ENCODE data around the gene UTP4. TPM values are rescaled to one million over a fixed set of nuclear protein-coding genes. Genes with fewer than 3 reads are reported as not detected.

Gene UTP4
- total RNA-seq, 1 experiment from 2014 or later: 61.7 TPM

DNA sequence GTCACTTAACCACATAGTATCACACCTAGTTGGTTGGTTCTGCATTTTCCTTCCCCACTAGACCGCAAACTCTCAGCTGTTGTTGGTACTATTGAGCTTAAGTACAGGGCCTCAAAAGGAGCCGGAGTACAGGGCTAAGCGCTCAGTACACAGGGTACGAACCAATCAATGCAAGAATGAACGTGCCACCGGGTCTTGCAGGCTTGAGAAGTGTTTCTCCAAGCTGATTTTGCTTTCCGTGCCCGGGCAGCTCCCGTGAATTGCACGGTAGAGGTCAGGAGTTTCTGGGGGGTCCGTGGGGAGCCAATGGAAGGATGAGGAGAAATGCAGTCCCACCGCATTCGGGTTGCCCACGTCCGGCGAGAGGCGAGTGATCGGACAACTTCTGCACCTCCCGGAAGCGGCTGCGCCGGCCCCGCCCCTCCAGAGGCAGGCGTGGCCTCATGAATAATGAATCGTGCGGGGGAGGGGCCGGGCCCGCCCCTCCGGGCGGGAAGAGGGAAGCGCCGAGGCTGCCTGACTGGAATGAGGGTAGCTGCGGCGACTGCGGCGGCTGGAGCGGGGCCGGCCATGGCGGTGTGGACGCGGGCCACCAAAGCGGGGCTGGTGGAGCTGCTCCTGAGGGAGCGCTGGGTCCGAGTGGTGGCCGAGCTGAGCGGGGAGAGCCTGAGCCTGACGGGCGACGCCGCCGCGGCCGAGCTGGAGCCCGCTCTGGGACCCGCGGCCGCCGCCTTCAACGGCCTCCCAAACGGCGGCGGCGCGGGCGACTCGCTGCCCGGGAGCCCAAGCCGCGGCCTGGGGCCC lies 54.4 kb downstream of the UTP4 start, which contains the start of gene SNTB2:
Gene SNTB2 (plus strand): TSS at position 523 of the 804 bp plus-strand sequence. CDS start 3 bp downstream, at position 526.
- Histone ChIP-seq H3K36me3 (ENCODE audit: control insufficient read depth, insufficient read depth, low read length) (no peaks in the 10 kb centered on the region), H3K27ac (ENCODE audit: low read length) (peak within 1 kb of the TSS; percentile 84), H3K9me3 (ENCODE audit: control insufficient read depth, insufficient read depth, low read depth, low read length) (no peaks in the 10 kb centered on the region), H3K27me3 (ENCODE audit: control insufficient read depth, insufficient read depth, low read length) (no peaks in the 10 kb centered on the region), H3K4me1 (ENCODE audit: control insufficient read depth, insufficient read depth, low read length) (peaks cover 33% of the 10 kb centered on the region), H3K4me3 (ENCODE audit: low read depth in 2 of 2, low read length in 2 of 2) (peak within 1 kb of the TSS; percentile 71 to 77)
- ATAC-seq (peak; percentile 97), DNase-seq (ENCODE audit: low read depth, low spot score) (no peak)
- ChIA-PET POLR2A (interaction anchor here (0.6 kb wide), 1 partner anchor 86 kb away, joined by 10 read pairs; no protein-coding TSS in a partner anchor), CTCF (no interaction called here)
- TF ChIP-seq, protein P1, sequence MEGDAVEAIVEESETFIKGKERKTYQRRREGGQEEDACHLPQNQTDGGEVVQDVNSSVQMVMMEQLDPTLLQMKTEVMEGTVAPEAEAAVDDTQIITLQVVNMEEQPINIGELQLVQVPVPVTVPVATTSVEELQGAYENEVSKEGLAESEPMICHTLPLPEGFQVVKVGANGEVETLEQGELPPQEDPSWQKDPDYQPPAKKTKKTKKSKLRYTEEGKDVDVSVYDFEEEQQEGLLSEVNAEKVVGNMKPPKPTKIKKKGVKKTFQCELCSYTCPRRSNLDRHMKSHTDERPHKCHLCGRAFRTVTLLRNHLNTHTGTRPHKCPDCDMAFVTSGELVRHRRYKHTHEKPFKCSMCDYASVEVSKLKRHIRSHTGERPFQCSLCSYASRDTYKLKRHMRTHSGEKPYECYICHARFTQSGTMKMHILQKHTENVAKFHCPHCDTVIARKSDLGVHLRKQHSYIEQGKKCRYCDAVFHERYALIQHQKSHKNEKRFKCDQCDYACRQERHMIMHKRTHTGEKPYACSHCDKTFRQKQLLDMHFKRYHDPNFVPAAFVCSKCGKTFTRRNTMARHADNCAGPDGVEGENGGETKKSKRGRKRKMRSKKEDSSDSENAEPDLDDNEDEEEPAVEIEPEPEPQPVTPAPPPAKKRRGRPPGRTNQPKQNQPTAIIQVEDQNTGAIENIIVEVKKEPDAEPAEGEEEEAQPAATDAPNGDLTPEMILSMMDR (IDR thresholded peaks at IDR 0.05): no peak
- TF ChIP-seq SIN3A (IDR thresholded peaks at IDR 0.05; ENCODE audit: borderline replicate concordance, insufficient read depth, low read depth, low read length) (peak; percentile 65; the same call in 1 of the 2 replicates), POLR2AphosphoS5 (IDR thresholded peaks at IDR 0.05; ENCODE audit: low read depth, low read length) (peak; percentile 87)
- no TSS peak for BruUV-seq (replicated peaks)
- in situ Hi-C loops (cut with HindIII; ENCODE audit: low pct_unique_long_range_greater_than_20kb, low sequenced_read_pairs): no loop called here
- intact Hi-C loops (cut with micrococcal nuclease; ENCODE audit: unreplicated experiment): no loop called here

DNA sequence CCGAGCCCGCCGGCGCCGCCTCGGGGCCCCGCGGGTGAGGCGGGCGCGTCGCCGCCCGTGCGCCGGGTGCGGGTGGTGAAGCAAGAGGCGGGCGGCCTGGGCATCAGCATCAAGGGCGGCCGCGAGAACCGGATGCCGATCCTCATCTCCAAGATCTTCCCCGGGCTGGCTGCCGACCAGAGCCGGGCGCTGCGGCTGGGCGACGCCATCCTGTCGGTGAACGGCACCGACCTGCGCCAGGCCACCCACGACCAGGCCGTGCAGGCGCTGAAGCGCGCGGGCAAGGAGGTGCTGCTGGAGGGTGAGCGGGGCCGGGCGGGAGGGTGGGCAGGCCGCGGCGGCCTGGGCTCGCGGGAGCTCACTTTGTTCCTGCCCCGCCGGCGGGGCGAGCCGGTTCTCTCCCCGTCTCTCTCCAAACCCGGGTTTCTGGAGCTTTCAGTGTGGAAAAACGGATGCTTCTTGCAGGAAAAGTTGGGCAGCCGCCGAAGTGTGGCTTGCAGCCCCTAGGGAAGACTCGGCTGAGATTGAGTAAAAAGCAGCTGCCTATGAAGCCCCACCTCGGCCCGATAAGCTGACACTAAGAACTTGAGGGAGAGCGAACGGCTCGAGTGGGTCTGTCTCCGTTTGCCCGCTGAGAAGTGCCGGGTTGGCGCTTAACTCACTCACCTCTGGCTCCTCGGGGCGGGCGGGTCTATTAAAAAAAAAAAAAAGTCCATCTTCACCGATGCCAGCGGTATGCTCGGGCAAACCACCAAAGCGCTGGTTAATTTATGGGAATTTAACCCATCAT lies 55.2 kb downstream of the UTP4 start:
- in situ Hi-C loops (cut with HindIII; ENCODE audit: low pct_unique_long_range_greater_than_20kb, low sequenced_read_pairs): no loop called here
- ATAC-seq (peak; percentile 62), DNase-seq (ENCODE audit: low read depth, low spot score) (no peak)
- no TSS peak for BruUV-seq (replicated peaks)
- POLR2A ChIA-PET: interaction anchor here (0.6 to 0.7 kb wide), 3 partner anchors 86 to 194 kb away, joined by 3 to 10 read pairs (median 6); no protein-coding TSS in a partner anchor
- peaks cover 35% of the 10 kb centered on the region for H3K4me1 ChIP-seq (ENCODE audit: control insufficient read depth, insufficient read depth, low read length)
- intact Hi-C loops (cut with micrococcal nuclease; ENCODE audit: unreplicated experiment): no loop called here
- no peaks in the 10 kb centered on the region for H3K36me3 ChIP-seq (ENCODE audit: control insufficient read depth, insufficient read depth, low read length)
- CTCF ChIA-PET: no interaction called here
- H3K27me3 ChIP-seq (ENCODE audit: control insufficient read depth, insufficient read depth, low read length): no peaks in the 10 kb centered on the region
- TF ChIP-seq TCF7L2 (IDR thresholded peaks at IDR 0.05; ENCODE audit: low read depth, low read length): 0 out of 2 replicates have a peak, but pooled peaks have one; percentile 30
- TF ChIP-seq, protein P2, sequence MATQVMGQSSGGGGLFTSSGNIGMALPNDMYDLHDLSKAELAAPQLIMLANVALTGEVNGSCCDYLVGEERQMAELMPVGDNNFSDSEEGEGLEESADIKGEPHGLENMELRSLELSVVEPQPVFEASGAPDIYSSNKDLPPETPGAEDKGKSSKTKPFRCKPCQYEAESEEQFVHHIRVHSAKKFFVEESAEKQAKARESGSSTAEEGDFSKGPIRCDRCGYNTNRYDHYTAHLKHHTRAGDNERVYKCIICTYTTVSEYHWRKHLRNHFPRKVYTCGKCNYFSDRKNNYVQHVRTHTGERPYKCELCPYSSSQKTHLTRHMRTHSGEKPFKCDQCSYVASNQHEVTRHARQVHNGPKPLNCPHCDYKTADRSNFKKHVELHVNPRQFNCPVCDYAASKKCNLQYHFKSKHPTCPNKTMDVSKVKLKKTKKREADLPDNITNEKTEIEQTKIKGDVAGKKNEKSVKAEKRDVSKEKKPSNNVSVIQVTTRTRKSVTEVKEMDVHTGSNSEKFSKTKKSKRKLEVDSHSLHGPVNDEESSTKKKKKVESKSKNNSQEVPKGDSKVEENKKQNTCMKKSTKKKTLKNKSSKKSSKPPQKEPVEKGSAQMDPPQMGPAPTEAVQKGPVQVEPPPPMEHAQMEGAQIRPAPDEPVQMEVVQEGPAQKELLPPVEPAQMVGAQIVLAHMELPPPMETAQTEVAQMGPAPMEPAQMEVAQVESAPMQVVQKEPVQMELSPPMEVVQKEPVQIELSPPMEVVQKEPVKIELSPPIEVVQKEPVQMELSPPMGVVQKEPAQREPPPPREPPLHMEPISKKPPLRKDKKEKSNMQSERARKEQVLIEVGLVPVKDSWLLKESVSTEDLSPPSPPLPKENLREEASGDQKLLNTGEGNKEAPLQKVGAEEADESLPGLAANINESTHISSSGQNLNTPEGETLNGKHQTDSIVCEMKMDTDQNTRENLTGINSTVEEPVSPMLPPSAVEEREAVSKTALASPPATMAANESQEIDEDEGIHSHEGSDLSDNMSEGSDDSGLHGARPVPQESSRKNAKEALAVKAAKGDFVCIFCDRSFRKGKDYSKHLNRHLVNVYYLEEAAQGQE (IDR thresholded peaks at IDR 0.05; ENCODE audit: insufficient read depth in 1 of 2, low read depth in 2 of 2, low read length in 1 of 2): no peak
- peak overlapping the region; percentile 71 to 77 for H3K4me3 ChIP-seq (ENCODE audit: low read depth in 2 of 2, low read length in 2 of 2)
- peak overlapping the region; percentile 69 for H3K27ac ChIP-seq (ENCODE audit: low read length)
- H3K9me3 ChIP-seq (ENCODE audit: control insufficient read depth, insufficient read depth, low read depth, low read length): no peaks in the 10 kb centered on the region

Data from Panc1 (cell line).